GM11168 (cell line): ENCODE data around the gene GULP1.

Experiments used
- in situ Hi-C: fragments of 300-500 bp; cut with MboI; formaldehyde crosslinking; loops from one replicate; pipeline ENCODE4 v1.12.0; 2022; ENCODE audit warnings: low sequenced_read_pairs; ENCODE audit not compliant: unreplicated experiment

Gene GULP1

DNA sequence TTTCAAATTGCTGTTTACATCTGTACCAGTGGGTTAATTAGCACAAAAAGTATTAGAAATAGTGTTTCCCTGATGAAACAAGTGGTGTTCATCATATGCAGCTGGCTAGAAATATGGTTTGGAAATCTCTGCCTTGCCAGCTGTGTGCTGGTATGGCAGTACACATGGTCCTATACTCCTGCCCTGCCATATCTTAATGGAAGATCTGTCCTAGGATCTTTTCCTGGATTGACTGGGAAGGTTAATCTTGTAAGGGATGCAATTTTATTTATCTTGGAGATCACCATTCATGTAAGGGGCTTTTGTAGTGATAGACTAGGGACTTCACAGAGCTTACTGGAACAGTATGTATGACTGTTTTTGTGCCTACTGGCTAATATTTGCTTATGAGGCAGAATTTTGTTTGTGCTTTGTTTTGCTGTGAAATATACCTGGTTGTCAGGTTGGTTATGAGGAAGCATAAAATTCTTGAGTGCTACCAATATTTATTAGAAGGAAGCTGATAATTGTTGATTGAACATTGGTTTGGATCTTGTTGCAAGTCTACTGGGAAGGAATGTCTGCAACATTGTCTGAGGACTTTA, 73.5 kb downstream of the GULP1 start:
- in situ Hi-C loops, result no loop called here

DNA sequence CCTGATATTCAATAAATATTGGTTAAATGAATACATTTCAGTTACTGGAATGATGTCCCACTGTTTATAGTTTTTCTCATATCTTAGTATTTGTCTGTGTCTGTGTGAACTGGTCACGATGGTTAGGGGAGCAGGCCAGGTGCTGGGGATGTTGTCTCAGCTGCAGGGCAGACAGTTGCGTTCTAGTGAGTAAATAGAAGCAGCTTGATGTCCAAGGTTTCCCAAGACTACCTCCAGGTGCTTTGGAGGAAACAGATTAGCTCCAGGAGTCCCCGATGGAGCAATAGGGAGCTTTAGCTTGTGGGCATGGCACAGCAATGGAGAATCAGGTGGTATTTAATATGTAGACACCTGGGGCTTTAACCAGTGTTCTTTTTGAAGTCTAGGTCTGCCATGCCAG, 75.5 kb downstream of the GULP1 start:
- in situ Hi-C loops, result no loop called here

DNA sequence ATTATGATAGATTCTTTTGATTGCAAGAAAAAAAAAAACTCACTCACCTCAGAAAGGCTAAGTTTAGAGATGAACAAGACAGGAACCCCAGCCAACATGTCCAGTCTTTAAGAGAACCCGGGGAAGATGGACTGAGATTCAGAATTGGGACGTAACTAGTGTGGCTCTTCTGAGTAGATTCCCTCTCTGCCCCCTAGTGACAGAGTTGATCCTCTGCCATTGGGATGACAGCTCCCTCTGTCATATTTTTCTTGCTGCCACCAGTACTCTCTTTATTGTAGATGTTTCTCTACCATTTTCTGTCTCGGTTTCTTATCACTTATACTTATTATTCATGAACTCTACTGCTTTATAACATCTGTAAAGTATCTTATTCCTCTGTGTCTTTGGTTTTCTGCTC, 77.7 kb downstream of the GULP1 start:
- in situ Hi-C loops, result no loop called here

DNA sequence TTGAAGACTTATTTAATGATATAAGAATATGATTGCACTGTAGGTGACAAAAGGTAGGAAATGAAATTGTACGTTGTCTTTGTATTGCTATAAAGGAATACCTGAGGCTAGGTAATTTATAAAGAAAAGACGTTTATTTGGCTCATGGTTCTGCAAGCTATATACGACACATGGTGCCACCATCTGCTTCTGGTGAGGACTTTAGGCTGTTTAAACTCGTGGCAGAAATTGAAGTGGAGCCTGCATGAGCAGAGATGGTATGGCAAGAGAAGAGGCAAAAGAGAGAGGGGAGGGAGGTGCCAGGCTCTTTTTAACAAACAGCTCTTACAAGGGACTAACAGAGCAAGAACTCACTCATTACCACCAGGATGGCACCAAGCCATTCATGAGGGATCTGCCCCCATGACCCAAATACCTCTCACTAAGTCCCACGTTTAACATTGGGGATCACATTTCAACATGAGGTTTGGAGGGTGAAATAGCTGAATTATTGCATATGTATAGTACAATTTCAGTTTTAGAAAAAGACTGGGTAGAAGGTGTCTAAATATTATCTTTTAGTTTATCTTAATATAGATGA, 86.8 kb downstream of the GULP1 start:
- in situ Hi-C loops, result no loop called here

DNA sequence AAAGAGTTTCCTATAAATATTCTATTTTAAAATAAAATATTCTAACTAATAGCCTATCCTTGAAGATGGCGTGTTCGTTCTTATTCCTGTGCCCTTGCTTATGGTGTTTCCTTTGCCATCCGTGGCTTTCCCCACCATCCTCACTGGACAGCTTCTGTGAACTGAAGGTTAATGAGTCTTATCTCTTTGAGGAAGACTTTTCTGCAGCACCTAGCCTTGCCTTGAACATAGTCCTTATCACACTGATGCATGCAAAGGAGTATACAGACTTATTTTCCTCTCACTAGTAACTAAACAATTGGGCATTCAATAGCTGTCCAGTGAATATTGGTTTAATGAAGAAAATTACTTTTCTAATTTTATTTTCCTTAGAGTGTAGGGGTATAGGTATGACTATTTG, 88.1 kb downstream of the GULP1 start:
- in situ Hi-C loops, result no loop called here

DNA sequence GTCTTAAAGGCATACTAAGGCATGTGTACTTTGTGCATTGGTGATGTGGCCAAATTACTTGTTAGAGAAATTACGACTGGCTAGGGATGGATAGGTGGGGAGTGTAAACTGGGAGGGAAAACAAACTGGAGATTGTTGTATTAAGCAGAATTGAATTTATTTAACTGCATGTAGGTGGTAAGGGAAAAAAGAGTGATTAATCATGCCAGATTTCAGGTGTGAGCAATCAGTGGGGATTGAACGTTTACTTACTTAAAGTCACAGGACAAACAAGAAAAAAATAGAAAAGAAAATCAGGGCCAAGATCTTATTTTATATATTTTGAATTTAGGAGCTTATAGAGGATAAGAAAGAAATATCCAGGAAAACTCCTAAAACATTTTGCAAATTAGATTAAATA, 88.6 kb downstream of the GULP1 start:
- in situ Hi-C loops, result no loop called here

DNA sequence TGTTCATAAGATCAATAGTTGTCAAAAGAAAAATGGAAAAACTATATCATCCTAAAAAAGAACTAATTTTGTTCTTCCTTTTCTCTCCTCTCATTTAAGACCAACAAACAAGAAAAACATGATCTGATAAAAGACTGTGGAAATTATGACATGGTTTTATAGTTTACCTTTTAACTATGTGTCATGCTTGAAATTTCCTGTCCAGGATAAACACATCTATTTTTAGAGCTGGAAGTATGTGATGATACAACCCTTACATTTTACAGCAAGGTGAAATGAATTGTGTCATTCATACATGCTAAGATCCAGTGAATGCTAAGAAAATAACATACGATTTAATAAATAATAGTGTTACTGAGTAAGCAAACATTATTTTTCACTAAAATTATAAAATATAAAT, 89.9 kb downstream of the GULP1 start:
- in situ Hi-C loops, result no loop called here

DNA sequence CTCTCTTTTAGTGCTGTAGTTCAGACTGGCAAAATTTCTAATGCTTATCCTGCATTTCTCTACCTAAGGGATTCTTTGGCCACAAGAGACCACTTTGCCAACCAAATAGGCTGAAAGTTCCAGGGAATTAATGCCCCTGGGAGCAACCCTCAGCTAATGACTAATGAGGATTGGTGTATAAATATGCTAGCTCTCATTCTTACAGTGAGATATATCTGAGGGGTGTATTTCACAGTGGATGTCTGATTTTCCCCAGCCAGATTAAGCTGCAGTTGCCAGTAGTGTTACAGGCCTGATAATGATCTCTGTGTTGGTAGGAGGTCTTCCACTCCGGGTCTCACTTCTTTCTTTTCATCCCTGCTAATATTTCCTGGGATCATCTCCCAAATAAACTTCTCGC, 90.4 kb downstream of the GULP1 start:
- in situ Hi-C loops, result no loop called here

DNA sequence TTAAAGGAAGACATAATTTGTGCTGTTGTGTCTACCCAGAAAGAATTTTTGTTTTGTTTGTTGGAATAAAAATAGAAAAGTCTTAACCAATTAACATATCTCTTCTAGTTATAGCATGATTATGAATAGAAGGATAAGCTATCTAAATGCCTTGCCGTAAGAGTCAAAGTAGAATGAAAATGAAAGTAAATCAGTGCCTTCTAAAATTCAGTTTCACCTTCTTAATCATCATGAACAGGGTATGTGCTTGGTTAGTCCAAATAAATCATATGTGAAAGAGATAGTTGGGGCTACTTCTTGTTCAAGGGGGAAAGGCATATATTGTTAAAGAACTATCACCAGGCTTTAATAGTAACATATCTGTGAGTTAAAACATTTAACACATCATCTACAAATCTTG, 91.5 kb downstream of the GULP1 start:
- in situ Hi-C loops, result no loop called here

DNA sequence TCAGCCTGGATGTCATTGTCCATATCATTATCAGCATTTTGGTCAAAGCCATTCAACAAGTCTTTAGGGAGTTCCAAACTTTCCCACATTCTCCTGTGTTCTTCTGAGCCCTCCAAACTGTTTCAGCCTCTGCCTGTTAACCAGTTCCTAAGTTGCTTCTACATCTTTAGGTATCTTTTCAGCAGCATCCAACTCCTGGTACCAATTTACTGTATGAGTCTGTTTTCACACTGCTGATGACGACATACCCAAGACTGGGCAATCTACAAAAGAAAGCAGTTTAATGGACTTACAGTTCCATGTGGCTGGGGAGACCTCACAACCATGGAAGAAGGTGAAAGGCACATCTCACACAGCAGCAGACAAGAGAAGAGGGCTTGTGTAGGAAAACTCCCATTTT, 94.2 kb downstream of the GULP1 start:
- in situ Hi-C loops, result no loop called here

DNA sequence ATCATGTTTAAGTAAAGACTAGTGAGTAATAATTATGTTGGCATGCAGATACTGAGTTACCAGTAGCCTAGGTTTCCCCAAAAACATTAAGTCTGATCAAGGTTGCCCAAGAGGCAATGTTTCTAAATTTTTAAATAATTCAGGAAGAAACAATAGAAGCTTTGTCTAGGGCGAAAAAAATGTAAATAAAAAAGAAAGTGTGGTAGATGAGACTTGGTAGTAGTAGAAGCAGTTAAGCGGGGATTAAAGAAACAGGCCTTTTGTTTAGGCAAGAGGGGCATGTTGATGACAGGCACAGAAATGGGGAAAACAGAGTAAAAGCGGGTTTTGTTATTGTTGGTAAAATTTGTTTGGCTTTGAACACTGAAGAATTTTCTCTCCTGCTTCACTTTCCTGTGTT, 97.2 kb downstream of the GULP1 start:
- in situ Hi-C loops, result no loop called here

DNA sequence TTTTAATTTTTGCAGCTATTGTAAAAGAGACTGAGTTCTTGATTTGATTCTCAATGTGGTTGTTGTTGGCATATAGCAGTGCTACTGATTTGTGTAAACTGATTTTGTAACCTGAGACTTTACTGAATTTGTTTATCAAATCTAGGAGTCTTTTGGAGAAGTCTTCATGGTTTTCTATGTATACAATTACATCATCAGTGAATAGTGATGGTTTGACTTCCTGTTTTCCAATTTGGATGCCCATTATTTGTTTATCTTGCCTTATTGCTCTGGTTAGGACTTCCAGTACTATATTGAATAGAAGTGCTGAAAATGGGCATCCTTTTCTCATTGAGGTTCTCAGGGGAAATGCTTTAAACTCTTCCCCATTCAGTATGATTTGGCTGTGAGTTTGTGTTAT, 99.7 kb downstream of the GULP1 start:
- in situ Hi-C loops, result no loop called here

DNA sequence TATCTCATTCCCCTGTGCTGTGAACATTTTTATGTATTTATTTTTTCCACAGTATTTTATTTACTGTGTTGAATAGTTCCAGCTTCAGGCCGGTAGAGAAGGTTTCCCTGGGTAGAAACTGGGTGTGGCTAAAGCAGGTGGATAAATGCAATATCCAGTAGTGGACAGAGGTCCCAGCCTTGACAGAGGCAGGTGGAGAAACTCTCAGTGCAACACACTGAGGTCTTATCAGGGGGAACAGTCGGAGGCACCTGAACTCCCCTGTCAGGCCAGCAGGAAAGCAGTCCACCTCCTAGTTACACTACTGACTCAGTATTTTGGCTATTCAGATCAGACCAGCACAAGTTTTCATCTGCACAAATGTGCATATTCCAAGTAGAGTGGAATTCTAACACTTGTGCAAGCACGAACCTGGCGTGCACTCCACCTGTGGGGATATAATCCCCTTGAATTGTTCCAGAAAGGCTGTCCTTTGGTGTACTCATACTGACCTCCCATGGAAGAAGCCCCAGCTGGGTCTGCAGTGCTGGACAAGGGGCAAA, 103.3 kb downstream of the GULP1 start:
- in situ Hi-C loops, result no loop called here

DNA sequence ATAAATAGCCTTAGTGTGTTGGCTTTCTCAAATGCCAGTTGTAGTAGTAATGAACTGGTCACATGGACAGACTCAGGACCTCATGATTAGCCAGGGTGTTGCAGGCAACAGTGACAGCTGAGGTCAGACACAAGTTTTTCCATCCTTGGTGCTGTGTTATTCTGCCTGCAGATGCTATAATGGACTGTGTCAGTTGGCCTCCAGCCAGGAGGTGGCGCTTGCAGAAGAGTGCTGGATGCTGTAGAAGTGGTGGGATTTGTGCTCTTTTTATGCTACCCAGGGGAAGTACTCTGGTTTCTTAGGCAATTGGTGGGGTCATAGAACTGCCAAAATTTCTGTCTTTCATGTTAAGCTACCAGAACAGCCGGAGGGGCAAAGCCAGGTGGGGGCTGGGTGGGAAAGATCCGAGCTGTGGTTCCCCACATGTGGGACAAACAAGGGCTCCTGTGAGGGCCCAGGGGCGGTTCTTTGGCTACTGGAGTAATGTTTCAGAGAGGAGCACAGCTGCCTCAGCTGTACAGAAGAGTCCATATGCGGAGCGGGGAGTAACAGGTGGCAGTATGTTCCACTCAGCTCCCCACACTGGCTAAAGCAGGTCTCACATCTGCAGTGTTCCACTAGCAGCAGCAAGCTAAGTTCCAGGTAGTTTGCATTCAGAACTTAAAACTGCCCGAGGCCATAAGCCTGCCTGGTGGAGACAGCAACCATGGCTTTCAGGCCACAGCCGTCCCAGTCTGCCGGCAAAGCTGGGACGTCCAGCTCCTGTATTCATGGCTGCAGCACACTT, 104.4 kb downstream of the GULP1 start:
- in situ Hi-C loops, result no loop called here

DNA sequence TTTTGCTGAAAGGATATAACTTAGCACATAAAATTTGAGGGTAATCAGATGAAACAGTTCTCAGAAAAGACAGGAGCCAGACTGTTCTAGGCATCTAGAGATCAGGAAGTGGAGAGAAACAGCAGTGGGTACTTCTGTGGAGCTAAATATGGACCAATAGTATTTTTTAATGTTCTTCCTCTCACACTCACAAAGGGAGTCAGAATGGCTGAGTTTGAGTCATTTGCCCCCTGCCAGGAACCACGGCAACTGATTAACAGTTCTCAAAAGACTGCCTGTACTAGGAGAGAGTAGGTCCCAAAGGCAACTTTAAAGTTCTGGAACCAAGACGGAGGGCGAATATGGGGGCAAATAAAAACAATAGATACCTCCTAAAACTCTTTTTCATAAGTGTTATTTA, 107.5 kb downstream of the GULP1 start:
- in situ Hi-C loops, result no loop called here

DNA sequence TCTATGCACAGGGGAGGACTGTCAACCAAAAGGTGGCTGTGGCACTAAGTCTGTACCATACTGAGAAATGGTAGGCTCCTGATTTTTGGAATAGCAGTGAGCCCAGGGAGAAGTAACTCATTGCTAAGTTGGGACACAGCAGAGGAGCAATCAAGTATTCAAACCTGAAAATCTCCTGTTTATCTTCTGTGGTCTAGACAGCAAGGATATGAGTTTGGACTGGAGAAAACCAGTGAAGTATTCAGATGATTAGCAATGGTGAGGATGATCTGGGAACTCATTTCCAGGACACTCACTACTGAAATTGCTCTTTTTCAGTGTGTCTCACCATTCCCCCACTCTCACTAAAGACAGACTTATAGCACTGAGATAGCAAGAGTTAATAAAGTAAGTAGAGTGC, 112.0 kb downstream of the GULP1 start:
- in situ Hi-C loops, result no loop called here

DNA sequence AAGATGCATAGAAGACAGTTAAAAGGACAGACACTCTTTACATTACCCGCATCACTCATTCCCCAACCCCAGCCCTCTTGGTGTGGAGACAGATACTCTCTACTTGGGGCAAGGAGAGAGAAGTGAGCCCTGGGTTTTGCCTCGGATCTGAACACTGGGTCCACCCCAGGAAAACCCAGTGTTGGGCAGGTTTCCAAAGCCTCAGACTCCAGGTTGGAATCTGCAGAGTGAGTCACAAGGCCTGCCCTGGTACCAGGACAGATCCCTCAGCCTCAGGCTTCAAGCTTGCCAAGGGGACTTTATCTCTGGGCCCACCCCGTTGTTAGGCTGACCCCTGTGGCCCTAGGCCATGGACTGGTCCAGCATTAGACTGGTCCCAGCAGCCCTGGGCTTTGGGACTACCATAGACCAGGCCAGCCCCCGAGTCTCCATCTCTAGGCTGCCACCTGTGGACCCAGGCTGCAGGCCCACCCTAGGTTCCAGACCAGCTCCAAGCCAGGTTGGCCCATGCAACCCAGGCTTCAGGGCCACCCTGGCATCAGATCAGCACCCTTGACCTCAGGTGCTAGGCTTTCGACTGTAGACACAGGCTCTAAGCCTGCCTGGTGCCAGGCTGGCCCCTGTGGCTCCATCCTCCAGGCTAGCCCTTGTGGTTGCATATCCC, 112.8 kb downstream of the GULP1 start:
- in situ Hi-C loops, result no loop called here

DNA sequence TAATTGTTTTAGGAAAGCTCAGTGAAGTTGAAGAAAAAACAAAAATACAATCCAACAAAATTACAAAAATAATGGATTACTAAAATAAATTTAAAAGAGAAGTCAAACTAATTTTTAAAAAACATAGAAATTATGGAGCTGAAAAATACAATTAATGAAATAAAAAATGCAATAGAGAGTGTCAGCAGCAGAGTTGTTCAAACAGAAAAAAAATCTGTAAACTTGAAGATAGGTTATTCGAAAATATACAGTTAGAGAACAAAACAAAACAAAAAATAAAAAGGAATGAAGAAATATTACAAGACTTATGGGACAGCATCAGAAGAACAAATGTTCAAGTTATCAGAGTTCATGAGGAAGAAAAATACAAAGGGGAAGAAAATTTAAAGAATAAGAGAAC, 114.7 kb downstream of the GULP1 start:
- in situ Hi-C loops, result no loop called here

DNA sequence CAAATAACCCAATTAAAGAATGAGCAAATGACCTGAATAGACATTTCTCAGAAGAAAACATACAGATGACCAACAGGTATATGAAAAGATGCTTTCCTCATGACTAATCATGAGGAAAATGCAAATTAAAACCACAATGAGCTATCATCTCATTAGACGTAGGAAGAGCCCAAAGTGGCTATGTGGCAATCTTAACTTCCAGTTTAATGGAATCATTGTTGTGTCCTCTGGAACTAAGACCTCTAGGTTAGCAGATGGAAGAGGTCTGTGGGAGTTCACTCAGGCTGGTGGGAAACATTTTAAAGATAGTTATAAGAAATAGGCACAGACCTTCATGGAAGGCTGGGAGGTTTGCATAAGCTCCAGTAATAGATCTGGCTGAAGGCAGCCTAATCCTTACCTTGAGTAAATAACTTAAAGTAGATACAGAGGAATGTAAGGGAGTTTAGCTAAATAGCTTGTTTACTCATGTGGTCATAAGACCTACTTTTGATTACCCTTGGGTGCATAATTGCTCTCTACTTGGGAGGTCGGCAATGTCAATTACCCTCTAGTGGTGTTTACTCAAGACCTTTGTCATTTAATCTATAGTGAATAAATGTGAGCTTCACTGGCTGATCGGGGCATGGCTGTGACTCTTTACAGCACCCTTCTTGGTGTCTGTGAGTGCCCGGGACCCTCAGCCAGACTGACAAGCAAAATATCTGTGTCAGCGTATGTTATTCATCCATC, 119.0 kb downstream of the GULP1 start:
- in situ Hi-C loops, result no loop called here

DNA sequence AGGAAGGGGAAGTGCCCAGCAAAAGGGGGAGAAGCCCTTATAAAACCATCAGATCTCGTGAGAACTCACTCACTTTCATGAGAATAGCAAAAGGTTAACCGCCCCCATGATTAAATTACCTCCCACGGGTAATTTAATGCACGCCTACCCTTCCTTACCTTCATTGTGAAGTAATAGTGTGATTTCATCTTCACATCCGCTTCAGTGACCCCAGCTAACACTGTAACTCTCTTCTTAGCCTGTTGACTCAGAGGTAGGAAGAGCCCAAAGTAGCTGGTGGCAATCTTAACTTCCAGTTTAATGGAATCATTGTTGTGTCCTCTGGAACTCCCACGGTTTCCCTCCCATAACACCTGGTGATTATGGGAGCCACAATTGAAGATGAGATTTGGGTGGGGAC, 120.5 kb downstream of the GULP1 start:
- in situ Hi-C loops, result no loop called here
